ENCODE results near the gene C10orf67.
"Not testable (repeated sequence)": the region's sequence is repeated elsewhere in the genome, so short reads cannot be mapped to it uniquely, and the experiment has no call there.

The C10orf67 gene

GRCh38 chr10:23263441-23264164 is 81.0 kb downstream of the C10orf67 start:
- no peak for DNase-seq (ENCODE audit: low read depth)

GRCh38 chr10:23262928-23263327 is 81.7 kb downstream of the C10orf67 start:
- DNase-seq (ENCODE audit: low read depth) = no peak

GRCh38 chr10:23258516-23258915 is 86.1 kb downstream of the C10orf67 start:
- no peak for DNase-seq (ENCODE audit: low read depth)

- no peak for DNase-seq (ENCODE audit: low read depth)
Measured at GRCh38 chr10:23253780-23254179, 90.8 kb downstream of the C10orf67 start.

- DNase-seq (ENCODE audit: low read depth) = not testable (repeated sequence)
Measured at GRCh38 chr10:23252859-23253258, 91.7 kb downstream of the C10orf67 start.

- DNase-seq (ENCODE audit: low read depth) = not testable (repeated sequence)
Measured at GRCh38 chr10:23241779-23242178, 102.8 kb downstream of the C10orf67 start.

GRCh38 chr10:23238015-23238414 is 106.6 kb downstream of the C10orf67 start:
- DNase-seq (ENCODE audit: low read depth) = no peak

GRCh38 chr10:23230582-23230981 is 114.0 kb downstream of the C10orf67 start:
- DNase-seq (ENCODE audit: low read depth) = no peak

- no peak for DNase-seq (ENCODE audit: low read depth)
Measured at GRCh38 chr10:23217471-23217870, 127.1 kb downstream of the C10orf67 start.

GRCh38 chr10:23205972-23206642 is 138.5 kb downstream of the C10orf67 start:
- DNase-seq (ENCODE audit: low read depth) = no peak

GRCh38 chr10:23204773-23205172 is 139.8 kb downstream of the C10orf67 start:
- DNase-seq (ENCODE audit: low read depth) = no peak

GRCh38 chr10:23203369-23204325 is 140.9 kb downstream of the C10orf67 start:
- DNase-seq (ENCODE audit: low read depth) = no peak

GRCh38 chr10:23202779-23203178 is 141.8 kb downstream of the C10orf67 start:
- no peak for DNase-seq (ENCODE audit: low read depth)

- DNase-seq (ENCODE audit: low read depth) = no peak
Measured at GRCh38 chr10:23201837-23202236, 142.8 kb downstream of the C10orf67 start.

- no peak for DNase-seq (ENCODE audit: low read depth)
Measured at GRCh38 chr10:23200997-23201652, 143.5 kb downstream of the C10orf67 start.

- no peak for DNase-seq (ENCODE audit: low read depth)
Measured at GRCh38 chr10:23200586-23200985, 144.0 kb downstream of the C10orf67 start.

GRCh38 chr10:23199768-23200511 is 144.7 kb downstream of the C10orf67 start:
- no peak for DNase-seq (ENCODE audit: low read depth)

GRCh38 chr10:23198940-23199767 is 145.4 kb downstream of the C10orf67 start:
- DNase-seq (ENCODE audit: low read depth) = no peak

- DNase-seq (ENCODE audit: low read depth) = no peak
Measured at GRCh38 chr10:23198610-23198939, 146.0 kb downstream of the C10orf67 start.

GRCh38 chr10:23197416-23197861 is 147.2 kb downstream of the C10orf67 start:
- no peak for DNase-seq (ENCODE audit: low read depth)

Data from stimulated activated CD4-positive, alpha-beta T cell treated with anti-CD3 and anti-CD28 coated beads, Interleukin-2, amount 100 ng/mL, for 4 hours (primary cell).